Uterus (tissue), 4 donors: ENCODE measurements around the gene TH. TPM values are rescaled to one million over a fixed set of nuclear protein-coding genes. Genes with fewer than 3 reads are reported as not detected.

Source experiments
- DNase-seq, 2 donors: peaks; one replicate each; pipeline ENCODE4 v3.0.0-alpha.2; 2019 to 2020
- H3K27ac ChIP-seq, 2 donors: fragments of 200-600 bp; sonication (generic); 1 replicate in 1 of 2; 2 replicates in 1 of 2; pipeline ENCODE4 v1.5.1; 2016 to 2018
- H3K27me3 ChIP-seq, 2 donors: fragments of 200-600 bp; sonication (generic); one replicate each; pipeline ENCODE4 v1.5.1; 2018 to 2019; ENCODE audit warnings: control low read depth in 1 of 2
- H3K36me3 ChIP-seq, 2 donors: fragments of 200-600 bp; sonication (generic); one replicate each; pipeline ENCODE4 v1.5.1; 2019; ENCODE audit warnings: control low read depth in 1 of 2
- H3K4me1 ChIP-seq, 2 donors: fragments of 200-600 bp; sonication (generic); one replicate each; pipeline ENCODE4 v1.5.1; 2018 to 2019; ENCODE audit warnings: control low read depth in 1 of 2
- H3K4me3 ChIP-seq, 2 donors: fragments of 200-600 bp; sonication (generic); 1 replicate in 1 of 2; 2 replicates in 1 of 2; pipeline ENCODE4 v1.5.1; 2018 to 2019; ENCODE audit warnings: mild to moderate bottlenecking in 1 of 2
- H3K9me3 ChIP-seq, 2 donors: fragments of 200-600 bp; sonication (generic); one replicate each; pipeline ENCODE4 v1.5.1; 2019; ENCODE audit warnings: control low read depth in 1 of 2
- POLR2A ChIP-seq, 2 donors: fragments of 450-650 bp; IDR thresholded peaks; one replicate each; pipeline ENCODE4 v1.6.1; 2016; ENCODE audit warnings: antibody characterized with exemption in 2 of 2, mild to moderate bottlenecking in 1 of 2, moderate library complexity in 1 of 2
- intact Hi-C: fragments of 100-400 bp; cut with DNase I; formaldehyde crosslinking; loops from one replicate; pipeline ENCODE4 v1.15.1; 2023; ENCODE audit warnings: low total_unique reads
- total RNA-seq, 4 donors: library from RNA; depleted of rRNA in 3 of 4; stranded (reverse); fragments of >200 nt in 3 of 4; gene quantifications; one replicate each; pipeline versions ENCODE4 v1.1.0 to v1.2.4, GENCODE V29; 2014 to 2023
- TF ChIP-seq, protein P1 (sequence below), 4 experiments: fragments of 200-600 bp in 2 of 4; fragments of 450-650 bp in 2 of 4; sonication (generic) in 2 of 4; IDR thresholded peaks; one replicate each; pipeline ENCODE4 v1.5.1; 2016 to 2019; ENCODE audit warnings: antibody characterized with exemption in 4 of 4, mild to moderate bottlenecking in 2 of 4, moderate library complexity in 1 of 4
- donor health status: DM: yes; HTN: yes; CAD: no.

The TH gene
- total RNA-seq, 4 donors from 2014 or later: 0.37 to 1.3 TPM; not detected in 2

DNA sequence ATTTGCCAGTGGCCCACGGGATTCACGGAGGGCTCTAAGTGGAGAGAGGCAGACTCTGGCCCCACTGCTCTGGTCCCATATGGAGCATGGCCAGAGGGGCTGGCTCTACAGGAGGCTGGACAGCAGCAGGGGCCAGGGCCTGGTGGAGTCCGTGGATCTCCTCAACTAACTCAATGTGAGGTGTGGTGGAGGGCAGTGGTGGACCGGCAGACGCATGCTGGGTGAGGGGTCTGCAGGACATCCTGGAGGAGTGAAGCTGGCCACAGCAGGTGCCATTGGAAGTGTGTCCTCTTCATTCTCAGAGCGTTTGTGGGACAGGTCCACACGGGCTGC, 48.0 kb downstream of the TH start:
- no peaks in the 10 kb centered on the region for H3K9me3 ChIP-seq
- intact Hi-C loops: no loop called here
- no peak for DNase-seq
- H3K27ac ChIP-seq: no peak overlapping the region
- no peak overlapping the region for H3K4me3 ChIP-seq
- H3K27me3 ChIP-seq: no peaks in the 10 kb centered on the region
- no peaks in the 10 kb centered on the region for H3K36me3 ChIP-seq
- TF ChIP-seq POLR2A (IDR thresholded peaks at IDR 0.05): no peak
- TF ChIP-seq, protein P1, sequence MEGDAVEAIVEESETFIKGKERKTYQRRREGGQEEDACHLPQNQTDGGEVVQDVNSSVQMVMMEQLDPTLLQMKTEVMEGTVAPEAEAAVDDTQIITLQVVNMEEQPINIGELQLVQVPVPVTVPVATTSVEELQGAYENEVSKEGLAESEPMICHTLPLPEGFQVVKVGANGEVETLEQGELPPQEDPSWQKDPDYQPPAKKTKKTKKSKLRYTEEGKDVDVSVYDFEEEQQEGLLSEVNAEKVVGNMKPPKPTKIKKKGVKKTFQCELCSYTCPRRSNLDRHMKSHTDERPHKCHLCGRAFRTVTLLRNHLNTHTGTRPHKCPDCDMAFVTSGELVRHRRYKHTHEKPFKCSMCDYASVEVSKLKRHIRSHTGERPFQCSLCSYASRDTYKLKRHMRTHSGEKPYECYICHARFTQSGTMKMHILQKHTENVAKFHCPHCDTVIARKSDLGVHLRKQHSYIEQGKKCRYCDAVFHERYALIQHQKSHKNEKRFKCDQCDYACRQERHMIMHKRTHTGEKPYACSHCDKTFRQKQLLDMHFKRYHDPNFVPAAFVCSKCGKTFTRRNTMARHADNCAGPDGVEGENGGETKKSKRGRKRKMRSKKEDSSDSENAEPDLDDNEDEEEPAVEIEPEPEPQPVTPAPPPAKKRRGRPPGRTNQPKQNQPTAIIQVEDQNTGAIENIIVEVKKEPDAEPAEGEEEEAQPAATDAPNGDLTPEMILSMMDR (IDR thresholded peaks at IDR 0.05): no peak
- H3K4me1 ChIP-seq: no peaks in the 10 kb centered on the region

DNA sequence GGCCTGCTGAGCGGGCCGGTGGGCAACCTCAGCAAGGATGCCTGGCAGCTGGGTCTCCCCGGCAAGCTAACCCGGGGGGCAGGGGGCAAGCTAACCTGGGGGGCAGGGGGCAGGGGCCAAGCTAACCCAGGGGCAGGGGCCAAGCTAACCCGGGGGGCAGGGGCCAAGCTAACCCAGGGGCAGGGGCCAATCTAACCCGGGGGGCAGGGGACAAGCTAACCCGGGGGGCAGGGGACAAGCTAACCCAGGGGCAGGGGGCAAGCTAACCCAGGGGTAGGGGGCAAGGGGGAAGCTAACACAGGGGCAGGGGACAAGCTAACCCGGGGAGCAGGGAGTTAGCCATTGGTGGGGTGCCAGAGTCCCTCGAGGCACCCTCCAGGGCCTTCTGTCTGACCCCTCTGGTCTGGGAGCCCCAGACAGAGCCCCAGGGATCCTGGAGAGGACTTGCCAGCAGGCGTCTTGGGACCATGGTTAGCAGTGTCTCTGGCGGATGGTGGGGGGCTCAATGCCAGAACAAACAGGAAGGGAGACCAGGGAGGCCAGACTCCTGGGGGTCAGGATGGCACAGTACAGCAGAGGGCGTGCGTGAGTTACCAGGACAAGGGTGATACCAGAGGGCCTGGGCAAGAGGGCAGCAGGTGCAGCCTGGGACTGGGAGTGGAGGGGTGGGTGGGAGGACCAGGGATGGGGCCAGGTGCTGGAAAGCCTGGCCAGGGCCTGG, 48.5 kb downstream of the TH start:
- no peak overlapping the region for H3K4me3 ChIP-seq
- H3K27me3 ChIP-seq: no peaks in the 10 kb centered on the region
- H3K9me3 ChIP-seq: no peaks in the 10 kb centered on the region
- DNase-seq: no peak
- TF ChIP-seq, protein P1 (IDR thresholded peaks at IDR 0.05): no peak
- TF ChIP-seq POLR2A (IDR thresholded peaks at IDR 0.05): no peak
- intact Hi-C loops: no loop called here
- H3K36me3 ChIP-seq: no peaks in the 10 kb centered on the region
- no peaks in the 10 kb centered on the region for H3K4me1 ChIP-seq
- no peak overlapping the region for H3K27ac ChIP-seq

DNA sequence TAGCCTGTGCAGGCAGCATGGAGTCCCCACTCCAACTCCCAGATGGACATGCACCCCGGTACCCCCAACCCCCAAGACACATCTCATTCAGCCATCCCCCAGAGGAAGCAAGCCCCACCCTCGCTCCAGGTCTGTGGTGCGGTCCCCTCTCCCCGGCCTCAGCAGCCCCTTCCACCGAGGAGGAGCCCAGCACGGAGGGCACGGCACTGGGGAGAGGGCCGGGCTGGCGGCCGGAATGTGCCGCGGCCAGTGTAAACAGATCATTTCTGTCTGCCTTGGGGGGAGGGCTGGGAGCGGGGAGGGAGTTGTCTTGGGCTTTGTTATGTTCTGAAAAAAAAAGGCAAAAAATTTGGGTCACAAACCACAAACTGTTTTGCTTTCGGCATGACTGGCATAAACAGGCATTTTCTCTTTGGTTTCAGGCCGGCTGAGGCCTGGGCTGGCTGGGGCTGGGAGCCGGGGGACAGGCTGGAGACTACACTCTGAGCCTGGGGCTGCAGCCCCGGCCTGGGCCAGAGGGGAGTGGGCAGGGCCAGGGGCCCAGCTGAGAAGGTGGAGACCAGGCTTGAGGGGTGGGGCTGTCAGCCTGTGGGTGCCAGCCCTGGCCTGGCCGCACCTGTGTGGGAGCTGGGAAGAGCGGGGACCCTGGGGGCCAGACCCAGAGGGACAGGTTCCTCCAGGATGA, 49.3 kb downstream of the TH start:
- Histone ChIP-seq H3K27me3 (no peaks in the 10 kb centered on the region), H3K4me1 (no peaks in the 10 kb centered on the region), H3K27ac (no peak overlapping the region), H3K36me3 (no peaks in the 10 kb centered on the region), H3K9me3 (no peaks in the 10 kb centered on the region), H3K4me3 (no peak overlapping the region)
- intact Hi-C loops: no loop called here
- TF ChIP-seq, protein P1 (IDR thresholded peaks at IDR 0.05): no peak
- no peak for TF ChIP-seq POLR2A (IDR thresholded peaks at IDR 0.05)
- DNase-seq: no peak

DNA sequence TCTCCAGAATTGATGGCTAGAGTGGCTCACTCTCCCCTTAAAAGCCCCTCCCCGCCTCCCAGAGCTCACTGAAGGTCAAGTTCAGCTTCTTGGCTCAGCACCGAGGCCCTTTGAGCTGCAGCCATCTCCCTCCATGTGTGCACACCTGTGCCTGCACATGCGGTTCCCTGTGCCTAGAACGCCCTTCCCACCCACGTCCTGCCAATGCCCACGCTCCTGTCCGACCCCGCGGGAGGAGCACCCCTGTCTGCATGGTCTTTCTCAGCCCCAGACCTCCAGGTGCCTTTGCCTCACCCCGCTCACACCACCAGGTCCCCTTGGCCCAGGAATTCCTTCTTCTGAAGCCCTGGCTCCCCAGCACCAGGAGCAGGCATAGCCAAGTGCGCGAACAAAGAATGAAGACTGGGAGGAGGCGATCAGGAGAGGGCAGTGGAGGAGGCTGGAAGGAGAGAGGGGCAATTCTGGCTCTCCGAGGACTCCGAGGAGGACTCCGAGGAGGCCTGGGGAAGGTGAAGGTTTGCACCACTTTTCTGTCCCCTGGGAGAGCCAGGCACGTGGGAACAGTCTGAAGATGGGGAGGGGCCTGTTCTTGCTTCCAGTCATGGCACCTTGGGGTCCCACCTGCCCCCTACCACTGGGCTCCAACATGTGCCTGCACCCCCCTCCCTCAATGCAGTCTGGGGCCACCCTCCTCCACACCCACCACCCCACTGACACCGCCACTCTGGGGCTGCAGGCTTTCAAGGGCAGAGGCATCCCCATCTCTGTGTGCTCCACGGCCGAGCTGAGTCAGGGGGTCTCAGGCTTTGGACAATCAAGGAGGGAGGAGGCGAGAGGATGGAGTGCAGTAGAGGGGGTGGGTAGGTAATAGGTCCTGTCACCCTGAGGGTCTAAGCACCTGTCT, 50.1 kb downstream of the TH start:
- intact Hi-C loops: no loop called here
- DNase-seq: no peak

More for the DNA sequence above, 50.1 kb downstream of the TH start:
- Histone ChIP-seq H3K36me3 (no peaks in the 10 kb centered on the region), H3K27me3 (no peaks in the 10 kb centered on the region), H3K9me3 (no peaks in the 10 kb centered on the region), H3K27ac (no peak overlapping the region), H3K4me1 (no peaks in the 10 kb centered on the region), H3K4me3 (no peak overlapping the region)
- TF ChIP-seq POLR2A (IDR thresholded peaks at IDR 0.05): no peak
- TF ChIP-seq, protein P1 (IDR thresholded peaks at IDR 0.05): no peak
